HepG2 (cell line): ENCODE data around the gene GPHN. TPM values are rescaled to one million over a fixed set of nuclear protein-coding genes. Genes with fewer than 3 reads are reported as not detected.

Experiments used
- AGO2 ChIP-seq: fragments of 200-400 bp; formaldehyde crosslinking; optimal IDR thresholded peaks from 2 replicates; pipeline ENCODE3; 2017; ENCODE audit warnings: mild to moderate bottlenecking, low read depth, low read length, moderate library complexity
- ATF7 ChIP-seq, 2 experiments: fragments of 450-650 bp in 1 of 2; sonication (generic) in 1 of 2; formaldehyde crosslinking in 1 of 2; IDR thresholded peaks; 2 replicates each; pipeline versions ENCODE4 v1.4.0 to v1.6.1; 2016 to 2020; ENCODE audit warnings: antibody characterized with exemption in 1 of 2, mild to moderate bottlenecking in 1 of 2, missing genetic modification reagents in 1 of 2
- CREB3 ChIP-seq: sonication (generic); formaldehyde crosslinking; IDR thresholded peaks from 2 replicates; pipeline ENCODE4 v1.5.0; 2020; ENCODE audit warnings: missing genetic modification reagents
- ELF3 ChIP-seq: IDR thresholded peaks from 2 replicates; pipeline ENCODE4 v1.6.1; 2016; ENCODE audit warnings: missing genetic modification reagents, missing compliant biosample characterization
- FLYWCH1 ChIP-seq: sonication (generic); formaldehyde crosslinking; IDR thresholded peaks from 2 replicates; pipeline ENCODE4 v1.8.1; 2023; ENCODE audit warnings: mild to moderate bottlenecking, missing genetic modification reagents
- FOXK1 ChIP-seq: sonication (generic); formaldehyde crosslinking; IDR thresholded peaks from 2 replicates; pipeline ENCODE4 v1.4.0; 2020; ENCODE audit warnings: low read depth, missing genetic modification reagents, borderline replicate concordance
- HNRNPK ChIP-seq: fragments of 200-400 bp; formaldehyde crosslinking; IDR thresholded peaks from 2 replicates; pipeline ENCODE4 v1.6.1; 2018; ENCODE audit warnings: low read length, low read depth, moderate library complexity, mild to moderate bottlenecking; ENCODE audit not compliant: poor library complexity, severe bottlenecking
- HOXA5 ChIP-seq: sonication (generic); formaldehyde crosslinking; IDR thresholded peaks from 2 replicates; pipeline ENCODE4 v1.4.0; 2020; ENCODE audit warnings: missing genetic modification reagents
- LRRFIP1 ChIP-seq: sonication (generic); formaldehyde crosslinking; conservative IDR thresholded peaks from 2 replicates; pipeline ENCODE4 v1.4.0; 2020; ENCODE audit warnings: missing genetic modification reagents
- MAF1 ChIP-seq: sonication (generic); formaldehyde crosslinking; IDR thresholded peaks from 2 replicates; pipeline ENCODE4 v1.5.0; 2020; ENCODE audit warnings: missing genetic modification reagents, borderline replicate concordance
- MZF1 ChIP-seq: sonication (generic); formaldehyde crosslinking; IDR thresholded peaks from 2 replicates; pipeline ENCODE4 v1.8.1; 2023; ENCODE audit warnings: mild to moderate bottlenecking, missing genetic modification reagents, borderline replicate concordance
- NFYC ChIP-seq: IDR thresholded peaks from 2 replicates; pipeline ENCODE4 v1.6.1; 2016; ENCODE audit warnings: missing genetic modification reagents, missing compliant biosample characterization
- NR2F6 ChIP-seq, 2 experiments: IDR thresholded peaks; 2 replicates each; pipeline ENCODE4 v1.6.1; 2016; ENCODE audit warnings: antibody characterized with exemption in 1 of 2, mild to moderate bottlenecking in 1 of 2
- SP1 ChIP-seq, 2 experiments: fragments of 450-650 bp in 1 of 2; sonication (generic) in 1 of 2; formaldehyde crosslinking in 1 of 2; IDR thresholded peaks; 2 replicates each; pipeline versions ENCODE4 v1.4.0 to v1.6.1; 2016 to 2020; ENCODE audit warnings: missing genetic modification reagents in 1 of 2
- TBP ChIP-seq: sonication (generic); formaldehyde crosslinking; IDR thresholded peaks from 2 replicates; pipeline ENCODE4 v1.5.0; 2020; ENCODE audit warnings: missing genetic modification reagents
- TEAD2 ChIP-seq: sonication (generic); formaldehyde crosslinking; IDR thresholded peaks from 2 replicates; pipeline ENCODE4 v1.9.0; 2021; ENCODE audit warnings: missing genetic modification reagents
- XBP1 ChIP-seq: sonication (generic); formaldehyde crosslinking; IDR thresholded peaks from 2 replicates; pipeline ENCODE4 v1.5.0; 2020; ENCODE audit warnings: missing genetic modification reagents
- ZBED4 ChIP-seq: sonication (generic); formaldehyde crosslinking; IDR thresholded peaks from 2 replicates; pipeline ENCODE4 v1.4.0; 2020; ENCODE audit warnings: missing genetic modification reagents, borderline replicate concordance
- ZFAT ChIP-seq: sonication (generic); formaldehyde crosslinking; conservative IDR thresholded peaks from 2 replicates; pipeline ENCODE4 v1.8.1; 2023; ENCODE audit warnings: missing genetic modification reagents, inconsistent platforms
- ZMYM3 ChIP-seq: sonication (generic); formaldehyde crosslinking; IDR thresholded peaks from 2 replicates; pipeline ENCODE4 v1.5.1; 2020; ENCODE audit warnings: mild to moderate bottlenecking, missing genetic modification reagents
- ZNF30 ChIP-seq: sonication (generic); formaldehyde crosslinking; IDR thresholded peaks from 2 replicates; pipeline ENCODE4 v1.5.0; 2020; ENCODE audit warnings: mild to moderate bottlenecking, missing genetic modification reagents
- ZNF317 ChIP-seq: sonication (generic); formaldehyde crosslinking; IDR thresholded peaks from 2 replicates; pipeline ENCODE4 v1.5.0; 2020; ENCODE audit warnings: mild to moderate bottlenecking, missing genetic modification reagents
- ZNF546 ChIP-seq: sonication (generic); formaldehyde crosslinking; conservative IDR thresholded peaks from 2 replicates; pipeline ENCODE4 v1.8.1; 2023; ENCODE audit warnings: mild to moderate bottlenecking, missing genetic modification reagents
- polyA plus RNA-seq, 8 experiments: library from polyadenylated mRNA; depleted of rRNA in 3 of 8; stranded (reverse) in 7 of 8; unstranded in 1 of 8; fragments of >200 nt; fragmentation: Illumina TruSeq in 4 of 8; extraction: Trizol in 4 of 8; gene quantifications; 2 replicates each; pipeline versions ENCODE4 v1.2.1 to v1.2.3, GENCODE V29; 2011 to 2016; ENCODE audit warnings: low read depth in 4 of 8, missing spikeins in 1 of 8, mixed read lengths in 1 of 8; ENCODE audit not compliant: insufficient read depth in 1 of 8
- total RNA-seq, 5 experiments: library from RNA; depleted of rRNA; stranded (reverse); fragments of >200 nt; fragmentation: Illumina TruSeq; extraction: Trizol; gene quantifications; 2 replicates each; pipeline ENCODE4 v1.2.3, GENCODE V29; 2016; ENCODE audit warnings: low read depth in 1 of 5

Gene GPHN
- total and polyA plus RNA-seq, 2 of the 13 experiments (the other 11 are each of a cell fraction or from before 2014, with no cell fraction given): 12.7 to 19.2 TPM

- TF ChIP-seq ZBED4 (CRISPR knock-in tag) (no peak), CREB3 (CRISPR knock-in tag) (no peak; the same call in 1 of the 2 replicates), ZFAT (CRISPR knock-in tag) (no peak), HOXA5 (CRISPR knock-in tag) (peak; percentile 74; the same call in 1 of the 2 replicates), ZNF317 (CRISPR knock-in tag) (peak; percentile 21), AGO2 (peak; percentile 53), SP1 (IDR thresholded peaks at IDR 0.05) (no peak), SP1 (CRISPR knock-in tag; IDR thresholded peaks at IDR 0.05) (peak; percentile 22; the same call in 1 of the 2 replicates), ELF3 (CRISPR knock-in tag) (peak; percentile 9; the same call in 1 of the 2 replicates), TBP (CRISPR knock-in tag) (no peak), ZNF30 (no peak), NFYC (CRISPR knock-in tag) (peak; percentile 80), HNRNPK (peak; percentile 69), ZMYM3 (no peak), ATF7 (IDR thresholded peaks at IDR 0.05) (no peak), ATF7 (CRISPR knock-in tag; IDR thresholded peaks at IDR 0.05) (no peak), TEAD2 (CRISPR knock-in tag) (peak; percentile 60; the same call in 1 of the 2 replicates), NR2F6 (IDR thresholded peaks at IDR 0.05) (no peak; the same call in 1 of the 2 replicates), NR2F6 (CRISPR knock-in tag; IDR thresholded peaks at IDR 0.05) (no peak), MZF1 (CRISPR knock-in tag) (no peak), LRRFIP1 (no peak), FLYWCH1 (CRISPR knock-in tag) (peak; percentile 82; the same call in 1 of the 2 replicates), FOXK1 (CRISPR knock-in tag) (peak; percentile 11; the same call in 1 of the 2 replicates), XBP1 (CRISPR knock-in tag) (no peak), ZNF546 (CRISPR knock-in tag) (no peak; the same call in 1 of the 2 replicates), MAF1 (no peak)
Measured at GRCh38 chr14:66507722-66508546, at the start of gene GPHN (continued).
